ENCODE data around the gene CBLB. TPM values are rescaled to one million over a fixed set of nuclear protein-coding genes. Genes with fewer than 3 reads are reported as not detected.

The CBLB gene
- total and polyA plus RNA-seq, 2 experiments from 2014 or later: 20.5 to 47.7 TPM

DNA sequence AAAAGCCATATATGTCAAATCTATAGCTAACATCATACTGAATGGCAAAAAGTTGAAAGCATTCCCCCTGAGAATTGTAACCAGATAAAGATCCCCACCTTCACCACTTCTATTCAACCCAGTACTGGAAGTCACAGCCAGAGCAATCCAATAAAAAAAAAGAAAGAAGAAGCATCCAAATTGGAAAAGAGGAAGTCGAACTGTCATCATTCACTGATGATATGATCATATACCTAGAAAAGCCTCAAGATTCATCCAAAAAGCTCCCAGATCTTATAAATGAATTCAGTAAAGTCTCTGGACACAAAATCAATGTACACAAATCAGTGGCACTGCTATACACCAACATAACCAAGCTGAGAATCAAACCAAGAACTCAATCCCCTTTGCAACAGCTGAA lies 97.4 kb downstream of the CBLB start:
- Histone ChIP-seq H3F3A (replicated peaks; ENCODE audit: low read depth) (no peaks in the 10 kb centered on the region), H3K27me3 (ENCODE audit: insufficient read depth) (no peaks in the 10 kb centered on the region), H3K79me2 (replicated peaks; ENCODE audit: insufficient read depth) (peaks cover 43% of the 10 kb centered on the region), H4K20me1 (replicated peaks; ENCODE audit: insufficient read depth) (no peaks in the 10 kb centered on the region; the same call in 1 of the 2 replicates), H3K27ac (ENCODE audit: low read depth) (no peak overlapping the region), H3K4me3 (no peak overlapping the region), H3K4me2 (no peak overlapping the region), H2AFZ (no peak overlapping the region), H3K9me2 (ENCODE audit: insufficient read depth) (peaks cover 8% of the 10 kb centered on the region; the same call in 1 of the 2 replicates), H3K4me1 (ENCODE audit: insufficient read depth) (no peaks in the 10 kb centered on the region), H3K36me3 (ENCODE audit: insufficient read depth) (no peaks in the 10 kb centered on the region)
- Mint-ChIP-seq H3K4me3 (no peak overlapping the region), H3K27me3 (ENCODE audit: insufficient read depth, low read depth, poor library complexity) (no peaks in the 10 kb centered on the region), H3K36me3 (ENCODE audit: low read depth) (no peaks in the 10 kb centered on the region; the same call in 2 of the 3 replicates), H3K27ac (no peak overlapping the region), H3K9me3 (no peaks in the 10 kb centered on the region), H3K4me1 (peaks cover 6% of the 10 kb centered on the region; the same call in 2 of the 3 replicates)
- no peak for DNase-seq (ENCODE audit: low spot score)
- no peak for ATAC-seq
- TF ChIP-seq CREB1 (CRISPR knock-in tag; IDR thresholded peaks at IDR 0.05; ENCODE audit: low read depth) (no peak), REST (IDR thresholded peaks at IDR 0.05; ENCODE audit: unreplicated experiment) (no peak), ZNF114 (CRISPR knock-in tag; IDR thresholded peaks at IDR 0.05) (no peak), ZNF331 (CRISPR knock-in tag; IDR thresholded peaks at IDR 0.05; ENCODE audit: low read depth) (no peak), EZH2 (IDR thresholded peaks at IDR 0.05; ENCODE audit: low read depth, unreplicated experiment) (no peak), ETS1 (IDR thresholded peaks at IDR 0.05) (no peak), NANOG (IDR thresholded peaks at IDR 0.05; ENCODE audit: borderline replicate concordance) (no peak), EZH2phosphoT487 (IDR thresholded peaks at IDR 0.05; ENCODE audit: unreplicated experiment) (no peak), POLR2AphosphoS5 (IDR thresholded peaks at IDR 0.05; ENCODE audit: low read depth) (no peak), JUNB (IDR thresholded peaks at IDR 0.05; ENCODE audit: unreplicated experiment) (no peak), STAT1 (IDR thresholded peaks at IDR 0.05; ENCODE audit: unreplicated experiment) (no peak)
- TF ChIP-seq, protein P1, sequence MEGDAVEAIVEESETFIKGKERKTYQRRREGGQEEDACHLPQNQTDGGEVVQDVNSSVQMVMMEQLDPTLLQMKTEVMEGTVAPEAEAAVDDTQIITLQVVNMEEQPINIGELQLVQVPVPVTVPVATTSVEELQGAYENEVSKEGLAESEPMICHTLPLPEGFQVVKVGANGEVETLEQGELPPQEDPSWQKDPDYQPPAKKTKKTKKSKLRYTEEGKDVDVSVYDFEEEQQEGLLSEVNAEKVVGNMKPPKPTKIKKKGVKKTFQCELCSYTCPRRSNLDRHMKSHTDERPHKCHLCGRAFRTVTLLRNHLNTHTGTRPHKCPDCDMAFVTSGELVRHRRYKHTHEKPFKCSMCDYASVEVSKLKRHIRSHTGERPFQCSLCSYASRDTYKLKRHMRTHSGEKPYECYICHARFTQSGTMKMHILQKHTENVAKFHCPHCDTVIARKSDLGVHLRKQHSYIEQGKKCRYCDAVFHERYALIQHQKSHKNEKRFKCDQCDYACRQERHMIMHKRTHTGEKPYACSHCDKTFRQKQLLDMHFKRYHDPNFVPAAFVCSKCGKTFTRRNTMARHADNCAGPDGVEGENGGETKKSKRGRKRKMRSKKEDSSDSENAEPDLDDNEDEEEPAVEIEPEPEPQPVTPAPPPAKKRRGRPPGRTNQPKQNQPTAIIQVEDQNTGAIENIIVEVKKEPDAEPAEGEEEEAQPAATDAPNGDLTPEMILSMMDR (conservative IDR thresholded peaks at IDR 0.05; ENCODE audit: low read depth in 2 of 2): no peak
- TF ChIP-seq, protein P2, sequence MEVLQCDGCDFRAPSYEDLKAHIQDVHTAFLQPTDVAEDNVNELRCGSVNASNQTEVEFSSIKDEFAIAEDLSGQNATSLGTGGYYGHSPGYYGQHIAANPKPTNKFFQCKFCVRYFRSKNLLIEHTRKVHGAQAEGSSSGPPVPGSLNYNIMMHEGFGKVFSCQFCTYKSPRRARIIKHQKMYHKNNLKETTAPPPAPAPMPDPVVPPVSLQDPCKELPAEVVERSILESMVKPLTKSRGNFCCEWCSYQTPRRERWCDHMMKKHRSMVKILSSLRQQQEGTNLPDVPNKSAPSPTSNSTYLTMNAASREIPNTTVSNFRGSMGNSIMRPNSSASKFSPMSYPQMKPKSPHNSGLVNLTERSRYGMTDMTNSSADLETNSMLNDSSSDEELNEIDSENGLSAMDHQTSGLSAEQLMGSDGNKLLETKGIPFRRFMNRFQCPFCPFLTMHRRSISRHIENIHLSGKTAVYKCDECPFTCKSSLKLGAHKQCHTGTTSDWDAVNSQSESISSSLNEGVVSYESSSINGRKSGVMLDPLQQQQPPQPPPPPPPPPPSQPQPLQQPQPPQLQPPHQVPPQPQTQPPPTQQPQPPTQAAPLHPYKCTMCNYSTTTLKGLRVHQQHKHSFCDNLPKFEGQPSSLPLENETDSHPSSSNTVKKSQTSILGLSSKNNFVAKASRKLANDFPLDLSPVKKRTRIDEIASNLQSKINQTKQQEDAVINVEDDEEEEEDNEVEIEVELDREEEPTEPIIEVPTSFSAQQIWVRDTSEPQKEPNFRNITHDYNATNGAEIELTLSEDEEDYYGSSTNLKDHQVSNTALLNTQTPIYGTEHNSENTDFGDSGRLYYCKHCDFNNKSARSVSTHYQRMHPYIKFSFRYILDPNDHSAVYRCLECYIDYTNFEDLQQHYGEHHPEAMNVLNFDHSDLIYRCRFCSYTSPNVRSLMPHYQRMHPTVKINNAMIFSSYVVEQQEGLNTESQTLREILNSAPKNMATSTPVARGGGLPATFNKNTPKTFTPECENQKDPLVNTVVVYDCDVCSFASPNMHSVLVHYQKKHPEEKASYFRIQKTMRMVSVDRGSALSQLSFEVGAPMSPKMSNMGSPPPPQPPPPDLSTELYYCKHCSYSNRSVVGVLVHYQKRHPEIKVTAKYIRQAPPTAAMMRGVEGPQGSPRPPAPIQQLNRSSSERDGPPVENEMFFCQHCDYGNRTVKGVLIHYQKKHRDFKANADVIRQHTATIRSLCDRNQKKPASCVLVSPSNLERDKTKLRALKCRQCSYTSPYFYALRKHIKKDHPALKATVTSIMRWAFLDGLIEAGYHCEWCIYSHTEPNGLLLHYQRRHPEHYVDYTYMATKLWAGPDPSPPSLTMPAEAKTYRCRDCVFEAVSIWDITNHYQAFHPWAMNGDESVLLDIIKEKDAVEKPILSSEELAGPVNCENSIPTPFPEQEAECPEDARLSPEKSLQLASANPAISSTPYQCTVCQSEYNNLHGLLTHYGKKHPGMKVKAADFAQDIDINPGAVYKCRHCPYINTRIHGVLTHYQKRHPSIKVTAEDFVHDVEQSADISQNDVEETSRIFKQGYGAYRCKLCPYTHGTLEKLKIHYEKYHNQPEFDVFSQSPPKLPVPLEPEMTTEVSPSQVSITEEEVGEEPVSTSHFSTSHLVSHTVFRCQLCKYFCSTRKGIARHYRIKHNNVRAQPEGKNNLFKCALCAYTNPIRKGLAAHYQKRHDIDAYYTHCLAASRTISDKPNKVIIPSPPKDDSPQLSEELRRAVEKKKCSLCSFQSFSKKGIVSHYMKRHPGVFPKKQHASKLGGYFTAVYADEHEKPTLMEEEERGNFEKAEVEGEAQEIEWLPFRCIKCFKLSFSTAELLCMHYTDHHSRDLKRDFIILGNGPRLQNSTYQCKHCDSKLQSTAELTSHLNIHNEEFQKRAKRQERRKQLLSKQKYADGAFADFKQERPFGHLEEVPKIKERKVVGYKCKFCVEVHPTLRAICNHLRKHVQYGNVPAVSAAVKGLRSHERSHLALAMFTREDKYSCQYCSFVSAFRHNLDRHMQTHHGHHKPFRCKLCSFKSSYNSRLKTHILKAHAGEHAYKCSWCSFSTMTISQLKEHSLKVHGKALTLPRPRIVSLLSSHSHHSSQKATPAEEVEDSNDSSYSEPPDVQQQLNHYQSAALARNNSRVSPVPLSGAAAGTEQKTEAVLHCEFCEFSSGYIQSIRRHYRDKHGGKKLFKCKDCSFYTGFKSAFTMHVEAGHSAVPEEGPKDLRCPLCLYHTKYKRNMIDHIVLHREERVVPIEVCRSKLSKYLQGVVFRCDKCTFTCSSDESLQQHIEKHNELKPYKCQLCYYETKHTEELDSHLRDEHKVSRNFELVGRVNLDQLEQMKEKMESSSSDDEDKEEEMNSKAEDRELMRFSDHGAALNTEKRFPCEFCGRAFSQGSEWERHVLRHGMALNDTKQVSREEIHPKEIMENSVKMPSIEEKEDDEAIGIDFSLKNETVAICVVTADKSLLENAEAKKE (CRISPR knock-in tag; IDR thresholded peaks at IDR 0.05): no peak

Data from GM23338 (cell line).